Activated B cell treated with CpG ODN at 0.5 μM for 24 hours (primary cell): Measurements from ENCODE around the gene ICAM5. TPM values are rescaled to one million over a fixed set of nuclear protein-coding genes. Genes with fewer than 3 reads are reported as not detected.
A peak's percentile ranks its signal among the peaks of the same experiment; 100 is the strongest.

Source experiments
- ATAC-seq: fragments of 200-7000 bp; cut with Tn5 transposase; one replicate; pipeline ENCODE4 v1.10.0; 2021; ENCODE audit warnings: low read depth, mild to moderate bottlenecking, moderate library complexity
- CTCF ChIA-PET: fragments of 350-600 bp; sonication (Branson Sonifier 250); formaldehyde crosslinking; loops from one replicate; lab custom pipeline; 2021; ENCODE audit warnings: antibody characterized with exemption; lab: Charles Lee
- POLR2A ChIA-PET: fragments of 350-600 bp; sonication (Branson Sonifier 250); formaldehyde crosslinking; loops from one replicate; lab custom pipeline; 2021; ENCODE audit warnings: antibody characterized with exemption; lab: Charles Lee
- DNase-seq: peaks from one replicate; pipeline ENCODE4 v3.0.0; 2022
- H3K27ac Mint-ChIP-seq: one replicate; pipeline ENCODE4 v1.8.0; 2020; ENCODE audit warnings: mixed read lengths
- H3K27me3 Mint-ChIP-seq: one replicate; pipeline ENCODE4 v1.8.0; 2021; ENCODE audit warnings: mixed read lengths
- H3K36me3 Mint-ChIP-seq: one replicate; pipeline ENCODE4 v1.8.0; 2021; ENCODE audit warnings: low read depth, mixed read lengths
- H3K4me1 Mint-ChIP-seq: one replicate; pipeline ENCODE4 v1.8.0; 2021; ENCODE audit warnings: mixed read lengths
- H3K4me3 Mint-ChIP-seq: one replicate; pipeline ENCODE4 v1.8.0; 2020; ENCODE audit warnings: mild to moderate bottlenecking, mixed read lengths
- H3K9me3 Mint-ChIP-seq: one replicate; pipeline ENCODE4 v1.8.0; 2020; ENCODE audit warnings: mixed read lengths
- CTCF ChIP-seq: fragments of 200-600 bp; IDR thresholded peaks from one replicate; pipeline ENCODE4 v1.8.0; 2022; ENCODE audit warnings: antibody characterized with exemption, mild to moderate bottlenecking
- intact Hi-C: fragments of 100-400 bp; cut with micrococcal nuclease; formaldehyde crosslinking; loops from one replicate; pipeline ENCODE4 v1.15.1; 2024
- total RNA-seq: library from RNA; stranded (reverse); gene quantifications from 2 replicates; pipeline ENCODE4 v1.2.3, GENCODE V29; 2022

The ICAM5 gene
- total RNA-seq, 1 donor from 2014 or later: 1.2 TPM

DNA sequence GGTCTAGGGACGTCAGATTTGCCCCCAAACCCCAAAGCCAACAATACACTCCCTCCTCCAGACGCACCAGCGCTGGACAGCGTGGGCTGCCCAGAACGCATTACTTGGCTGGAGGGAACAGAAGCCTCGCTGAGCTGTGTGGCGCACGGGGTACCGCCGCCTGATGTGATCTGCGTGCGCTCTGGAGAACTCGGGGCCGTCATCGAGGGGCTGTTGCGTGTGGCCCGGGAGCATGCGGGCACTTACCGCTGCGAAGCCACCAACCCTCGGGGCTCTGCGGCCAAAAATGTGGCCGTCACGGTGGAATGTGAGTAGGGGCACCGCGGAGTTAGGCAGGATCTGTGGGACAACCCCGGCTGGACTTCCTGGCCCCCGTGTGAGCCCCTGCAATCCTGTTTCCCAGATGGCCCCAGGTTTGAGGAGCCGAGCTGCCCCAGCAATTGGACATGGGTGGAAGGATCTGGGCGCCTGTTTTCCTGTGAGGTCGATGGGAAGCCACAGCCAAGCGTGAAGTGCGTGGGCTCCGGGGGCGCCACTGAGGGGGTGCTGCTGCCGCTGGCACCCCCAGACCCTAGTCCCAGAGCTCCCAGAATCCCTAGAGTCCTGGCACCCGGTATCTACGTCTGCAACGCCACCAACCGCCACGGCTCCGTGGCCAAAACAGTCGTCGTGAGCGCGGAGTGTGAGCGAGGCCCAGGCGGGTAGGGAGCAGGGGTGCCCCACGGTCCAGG is 4.0 kb downstream of the ICAM5 start:
- Mint-ChIP-seq H3K27ac (no peak overlapping the region), H3K4me3 (peak overlapping the region; percentile 73), H3K36me3 (no peaks in the 10 kb centered on the region), H3K9me3 (no peaks in the 10 kb centered on the region), H3K4me1 (peaks cover 58% of the 10 kb centered on the region), H3K27me3 (peaks cover 39% of the 10 kb centered on the region)
- intact Hi-C loops: loop anchor here (2.0 kb wide), 1 partner anchor 39 kb away; the partner anchor contains the start of gene RAVER1
- TF ChIP-seq CTCF: no peak
- ATAC-seq (no peak), DNase-seq (no peak)
- CTCF ChIA-PET: no interaction called here
- POLR2A ChIA-PET: interaction anchor here (3.7 kb wide), 1 partner anchor 23 kb away, joined by 44 read pairs; the partner anchor contains the start of gene ICAM1

DNA sequence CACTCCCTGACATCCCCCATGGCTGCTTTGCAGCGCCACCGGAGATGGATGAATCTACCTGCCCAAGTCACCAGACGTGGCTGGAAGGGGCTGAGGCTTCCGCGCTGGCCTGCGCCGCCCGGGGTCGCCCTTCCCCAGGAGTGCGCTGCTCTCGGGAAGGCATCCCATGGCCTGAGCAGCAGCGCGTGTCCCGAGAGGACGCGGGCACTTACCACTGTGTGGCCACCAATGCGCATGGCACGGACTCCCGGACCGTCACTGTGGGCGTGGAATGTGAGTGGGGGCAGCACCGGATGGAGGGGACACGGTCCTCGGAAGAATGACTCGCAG is 4.6 kb downstream of the ICAM5 start:
- no peak for TF ChIP-seq CTCF
- ChIA-PET POLR2A (interaction anchor here (3.7 kb wide), 1 partner anchor 24 kb away, joined by 44 read pairs; the partner anchor contains the start of gene ICAM1), CTCF (no interaction called here)
- Mint-ChIP-seq H3K27ac (no peak overlapping the region), H3K9me3 (no peaks in the 10 kb centered on the region), H3K4me3 (no peak overlapping the region), H3K4me1 (peaks cover 53% of the 10 kb centered on the region), H3K27me3 (peaks cover 36% of the 10 kb centered on the region), H3K36me3 (no peaks in the 10 kb centered on the region)
- no peak for DNase-seq
- ATAC-seq: no peak
- intact Hi-C loops: loop anchor here (2.0 kb wide), 1 partner anchor 38 kb away; the partner anchor contains the start of gene RAVER1

- TF ChIP-seq CTCF: no peak
- Mint-ChIP-seq H3K27me3 (peaks cover 34% of the 10 kb centered on the region), H3K27ac (peak overlapping the region; percentile 57), H3K4me1 (peaks cover 43% of the 10 kb centered on the region), H3K36me3 (no peaks in the 10 kb centered on the region), H3K9me3 (no peaks in the 10 kb centered on the region), H3K4me3 (peak overlapping the region; percentile 80)
- ChIA-PET POLR2A (interaction anchor here (0.5 to 1.7 kb wide), 5 partner anchors 24 to 309 kb away, joined by 3 to 10 read pairs (median 4); partner anchors contain the start of gene ICAM1), CTCF (no interaction called here)
- ATAC-seq (peak; percentile 72), DNase-seq (peak; percentile 59)
- intact Hi-C loops: loop anchor here (2.0 kb wide), 1 partner anchor 37 kb away; the partner anchor contains the start of gene RAVER1
These were observed 5.6 kb downstream of the ICAM5 start for GRCh38 chr19:10295305-10295846.

GRCh38 chr19:10295847-10296591 is 6.3 kb downstream of the ICAM5 start:
- intact Hi-C loops: loop anchor here (2.0 kb wide), 1 partner anchor 37 kb away; the partner anchor contains the start of gene RAVER1
- Mint-ChIP-seq H3K27ac (peak overlapping the region; percentile 57), H3K27me3 (peaks cover 27% of the 10 kb centered on the region), H3K4me1 (peaks cover 37% of the 10 kb centered on the region), H3K4me3 (peak overlapping the region; percentile 80), H3K36me3 (no peaks in the 10 kb centered on the region), H3K9me3 (no peaks in the 10 kb centered on the region)
- ChIA-PET CTCF (no interaction called here), POLR2A (interaction anchor here (0.5 to 1.7 kb wide), 6 partner anchors 25 to 350 kb away, joined by 3 to 10 read pairs (median 4); partner anchors contain the start of gene ICAM1)
- ATAC-seq: no peak
- DNase-seq: no peak
- TF ChIP-seq CTCF: no peak
